Activated naive CD4-positive, alpha-beta T cell treated with anti-CD3 and anti-CD28 coated beads for 36 hours (primary cell): ENCODE measurements around the gene SDK2. TPM values are rescaled to one million over a fixed set of nuclear protein-coding genes. Genes with fewer than 3 reads are reported as not detected.

Experiments
- CTCF ChIA-PET: fragments of 350-600 bp; sonication (Branson Sonifier 250); formaldehyde crosslinking; loops from one replicate; lab custom pipeline; 2021; ENCODE audit warnings: antibody characterized with exemption; lab: Charles Lee
- DNase-seq: peaks from one replicate; pipeline ENCODE4 v3.0.0-alpha.2; 2020
- H3K27ac Mint-ChIP-seq: one replicate; pipeline ENCODE4 v1.8.0; 2021; ENCODE audit warnings: mild to moderate bottlenecking, mixed read lengths
- H3K27me3 Mint-ChIP-seq: one replicate; pipeline ENCODE4 v1.8.0; 2021; ENCODE audit warnings: low read depth, mixed read lengths
- H3K36me3 Mint-ChIP-seq: one replicate; pipeline ENCODE4 v1.8.0; 2021; ENCODE audit warnings: low read depth, mixed read lengths
- H3K4me1 Mint-ChIP-seq: one replicate; pipeline ENCODE4 v1.8.0; 2021; ENCODE audit warnings: low read depth, mixed read lengths
- H3K4me3 Mint-ChIP-seq: one replicate; pipeline ENCODE4 v1.8.0; 2021; ENCODE audit warnings: mild to moderate bottlenecking, moderate library complexity, mixed read lengths
- H3K9me3 Mint-ChIP-seq: one replicate; pipeline ENCODE4 v1.8.0; 2021; ENCODE audit warnings: mixed read lengths
- intact Hi-C: fragments of 100-400 bp; cut with micrococcal nuclease; formaldehyde crosslinking; loops from one replicate; pipeline ENCODE4 v1.15.1; 2023
- total RNA-seq, 2 experiments: library from RNA; stranded (reverse); gene quantifications; one replicate each; pipeline ENCODE4 v1.2.3, GENCODE V29; 2021

SDK2 gene
- total RNA-seq, 2 experiments from 2014 or later = 0.27 to 0.50 TPM

- Mint-ChIP-seq H3K27me3 (no peaks in the 10 kb centered on the region), H3K27ac (no peak overlapping the region), H3K4me1 (no peaks in the 10 kb centered on the region), H3K4me3 (no peak overlapping the region), H3K36me3 (no peaks in the 10 kb centered on the region), H3K9me3 (no peaks in the 10 kb centered on the region)
- CTCF ChIA-PET = no interaction called here
- intact Hi-C loops = no loop called here
- DNase-seq = no peak
Observed at GRCh38 chr17:73524941-73525679, 119.1 kb downstream of the SDK2 start.

GRCh38 chr17:73522696-73523095, 121.5 kb downstream of the SDK2 start:
- no peak overlapping the region for H3K27ac Mint-ChIP-seq
- intact Hi-C loops = no loop called here
- H3K27me3 Mint-ChIP-seq = no peaks in the 10 kb centered on the region
- no peak overlapping the region for H3K4me3 Mint-ChIP-seq
- H3K9me3 Mint-ChIP-seq = no peaks in the 10 kb centered on the region
- CTCF ChIA-PET = no interaction called here
- no peaks in the 10 kb centered on the region for H3K36me3 Mint-ChIP-seq
- no peaks in the 10 kb centered on the region for H3K4me1 Mint-ChIP-seq
- DNase-seq = no peak

DNA sequence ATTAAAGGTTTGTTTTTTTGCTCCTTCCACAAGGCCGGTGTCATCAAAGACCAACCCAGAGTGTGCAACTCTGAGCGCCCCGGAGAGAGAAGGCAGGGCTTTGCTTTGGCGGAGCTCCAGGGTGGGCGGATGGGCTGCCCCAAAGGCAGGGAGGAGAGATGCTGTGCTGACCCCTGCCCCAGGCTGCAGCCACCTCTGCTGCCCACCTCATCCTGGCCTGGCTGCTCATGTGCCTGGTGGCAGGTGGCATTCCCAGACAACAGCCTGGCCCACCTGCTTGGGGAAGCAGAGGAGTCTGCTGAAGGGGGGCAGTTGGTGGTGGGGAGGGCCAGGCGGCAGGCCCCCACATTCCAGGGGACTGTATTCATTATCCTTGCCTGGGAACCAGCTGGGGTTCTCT, 122.1 kb downstream of the SDK2 start:
- no peak overlapping the region for H3K4me3 Mint-ChIP-seq
- H3K27ac Mint-ChIP-seq = no peak overlapping the region
- no peak for DNase-seq
- no peaks in the 10 kb centered on the region for H3K27me3 Mint-ChIP-seq
- H3K36me3 Mint-ChIP-seq = no peaks in the 10 kb centered on the region
- no peaks in the 10 kb centered on the region for H3K9me3 Mint-ChIP-seq
- CTCF ChIA-PET = no interaction called here
- intact Hi-C loops = no loop called here
- H3K4me1 Mint-ChIP-seq = no peaks in the 10 kb centered on the region

- Mint-ChIP-seq H3K9me3 (no peaks in the 10 kb centered on the region), H3K27ac (no peak overlapping the region)
Observed at GRCh38 chr17:73521376-73521775, 122.9 kb downstream of the SDK2 start.

GRCh38 chr17:73520369-73520761, 123.9 kb downstream of the SDK2 start:
- DNase-seq = no peak
- CTCF ChIA-PET = no interaction called here
- Mint-ChIP-seq H3K4me1 (no peaks in the 10 kb centered on the region), H3K36me3 (no peaks in the 10 kb centered on the region), H3K27ac (no peak overlapping the region), H3K4me3 (no peak overlapping the region), H3K27me3 (no peaks in the 10 kb centered on the region), H3K9me3 (no peaks in the 10 kb centered on the region)
- intact Hi-C loops = no loop called here

More at GRCh38 chr17:73521376-73521775, 122.9 kb downstream of the SDK2 start:
- no peaks in the 10 kb centered on the region for H3K4me1 Mint-ChIP-seq
- no peak overlapping the region for H3K4me3 Mint-ChIP-seq
- intact Hi-C loops = no loop called here
- H3K27me3 Mint-ChIP-seq = no peaks in the 10 kb centered on the region
- CTCF ChIA-PET = no interaction called here
- H3K36me3 Mint-ChIP-seq = no peaks in the 10 kb centered on the region
- DNase-seq = no peak

- intact Hi-C loops = no loop called here
- CTCF ChIA-PET = no interaction called here
- H3K9me3 Mint-ChIP-seq = no peaks in the 10 kb centered on the region
- H3K4me1 Mint-ChIP-seq = no peaks in the 10 kb centered on the region
- no peak overlapping the region for H3K4me3 Mint-ChIP-seq
- H3K27ac Mint-ChIP-seq = no peak overlapping the region
- no peaks in the 10 kb centered on the region for H3K27me3 Mint-ChIP-seq
- DNase-seq = no peak
- no peaks in the 10 kb centered on the region for H3K36me3 Mint-ChIP-seq
Observed at GRCh38 chr17:73519714-73520368, 124.4 kb downstream of the SDK2 start.

DNA sequence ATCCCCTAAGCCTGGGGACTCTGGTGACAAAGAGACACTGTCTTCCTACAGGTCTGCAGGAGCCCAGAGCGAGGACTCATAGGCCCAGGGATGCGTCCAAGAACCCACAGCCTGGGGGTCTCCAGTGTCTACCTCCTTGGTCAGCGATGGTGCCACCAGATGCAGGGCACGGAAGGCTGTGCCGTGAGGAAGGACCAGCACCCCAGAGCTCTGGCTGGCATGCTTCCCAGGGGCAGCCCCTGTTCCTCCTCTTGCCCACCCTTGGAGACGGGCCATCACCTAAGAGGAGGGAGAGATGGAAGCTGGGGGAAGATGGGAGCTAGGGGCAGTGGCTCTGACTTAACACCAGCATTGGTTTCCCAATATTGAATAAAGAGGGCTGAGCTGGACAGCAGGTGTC, 125.2 kb downstream of the SDK2 start:
- H3K27ac Mint-ChIP-seq = no peak overlapping the region
- H3K4me1 Mint-ChIP-seq = no peaks in the 10 kb centered on the region
- CTCF ChIA-PET = no interaction called here
- no peaks in the 10 kb centered on the region for H3K9me3 Mint-ChIP-seq
- H3K4me3 Mint-ChIP-seq = no peak overlapping the region
- no peaks in the 10 kb centered on the region for H3K27me3 Mint-ChIP-seq
- DNase-seq = no peak
- H3K36me3 Mint-ChIP-seq = no peaks in the 10 kb centered on the region
- intact Hi-C loops = no loop called here

GRCh38 chr17:73516431-73516830, 127.8 kb downstream of the SDK2 start:
- no peak overlapping the region for H3K4me3 Mint-ChIP-seq

GRCh38 chr17:73514146-73514863, 129.9 kb downstream of the SDK2 start:
- no peaks in the 10 kb centered on the region for H3K36me3 Mint-ChIP-seq
- H3K4me3 Mint-ChIP-seq = no peak overlapping the region
- no peak overlapping the region for H3K27ac Mint-ChIP-seq
- intact Hi-C loops = no loop called here
- H3K27me3 Mint-ChIP-seq = no peaks in the 10 kb centered on the region
- CTCF ChIA-PET = no interaction called here
- no peaks in the 10 kb centered on the region for H3K4me1 Mint-ChIP-seq
- H3K9me3 Mint-ChIP-seq = no peaks in the 10 kb centered on the region
- no peak for DNase-seq

More at GRCh38 chr17:73516431-73516830, 127.8 kb downstream of the SDK2 start:
- Mint-ChIP-seq H3K4me1 (no peaks in the 10 kb centered on the region), H3K27me3 (no peaks in the 10 kb centered on the region), H3K27ac (no peak overlapping the region), H3K36me3 (no peaks in the 10 kb centered on the region), H3K9me3 (no peaks in the 10 kb centered on the region)
- CTCF ChIA-PET = no interaction called here
- intact Hi-C loops = no loop called here
- DNase-seq = no peak

DNA sequence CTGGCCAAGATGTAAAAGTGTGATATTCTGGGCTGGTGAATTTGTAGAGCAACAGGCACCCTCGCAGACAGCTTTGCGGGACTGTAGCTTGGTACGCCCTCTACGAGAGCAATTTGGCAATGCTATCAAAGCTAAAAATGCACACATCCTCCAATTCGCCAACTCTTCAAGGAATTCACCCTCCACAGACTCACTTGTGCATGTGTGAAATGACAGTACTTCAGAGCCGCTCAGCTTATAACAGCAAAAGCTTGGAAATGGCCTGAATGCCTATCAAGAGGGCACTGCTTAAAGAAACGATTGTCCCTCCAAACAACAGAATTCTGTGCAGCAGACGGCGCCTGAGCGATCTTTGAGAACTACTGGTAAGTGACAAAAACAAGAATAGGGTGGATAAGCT, 130.8 kb downstream of the SDK2 start:
- no peak for DNase-seq
- H3K27me3 Mint-ChIP-seq = no peaks in the 10 kb centered on the region
- no peak overlapping the region for H3K27ac Mint-ChIP-seq
- H3K4me3 Mint-ChIP-seq = no peak overlapping the region
- CTCF ChIA-PET = no interaction called here
- H3K36me3 Mint-ChIP-seq = no peaks in the 10 kb centered on the region
- H3K4me1 Mint-ChIP-seq = no peaks in the 10 kb centered on the region
- intact Hi-C loops = no loop called here
- H3K9me3 Mint-ChIP-seq = no peaks in the 10 kb centered on the region

DNA sequence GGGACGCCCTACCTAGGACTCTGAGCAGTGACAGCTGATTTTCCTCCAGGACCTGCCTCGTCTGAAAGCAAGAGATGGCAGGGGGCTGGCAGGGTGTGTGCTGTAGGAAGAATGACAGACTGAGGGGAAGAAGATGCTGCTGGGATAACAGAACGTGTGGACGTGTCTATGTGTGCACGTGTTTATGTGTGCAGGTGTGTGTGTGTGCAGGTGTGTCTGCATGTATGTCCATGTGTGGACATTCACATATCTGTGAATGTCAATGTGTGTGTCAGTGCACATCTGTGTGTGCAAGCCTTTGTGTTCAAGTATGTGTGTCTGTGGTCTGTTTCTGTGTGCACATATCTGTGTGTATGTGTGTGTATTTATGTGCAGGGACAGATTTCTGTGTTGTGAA, 132.5 kb downstream of the SDK2 start:
- intact Hi-C loops = no loop called here
- no peaks in the 10 kb centered on the region for H3K4me1 Mint-ChIP-seq
- H3K27ac Mint-ChIP-seq = no peak overlapping the region
- no peak overlapping the region for H3K4me3 Mint-ChIP-seq
- CTCF ChIA-PET = no interaction called here
- no peak for DNase-seq
- no peaks in the 10 kb centered on the region for H3K27me3 Mint-ChIP-seq
- H3K9me3 Mint-ChIP-seq = no peaks in the 10 kb centered on the region
- no peaks in the 10 kb centered on the region for H3K36me3 Mint-ChIP-seq

- DNase-seq = no peak
- Mint-ChIP-seq H3K4me3 (no peak overlapping the region), H3K27me3 (no peaks in the 10 kb centered on the region), H3K27ac (no peak overlapping the region), H3K4me1 (no peaks in the 10 kb centered on the region), H3K9me3 (no peaks in the 10 kb centered on the region), H3K36me3 (no peaks in the 10 kb centered on the region)
- CTCF ChIA-PET = no interaction called here
- intact Hi-C loops = no loop called here
Observed at GRCh38 chr17:73510981-73511718, 133.1 kb downstream of the SDK2 start.
